HG02763 (cell line): ENCODE results near the gene TBC1D22B.
"Not testable (repeated sequence)": the region's sequence is repeated elsewhere in the genome, so short reads cannot be mapped to it uniquely, and the experiment has no call there.

Source experiments
- ATAC-seq: cut with Tn5 transposase; IDR thresholded peaks from one replicate; pipeline ENCODE4 v1.9.1; 2021; ENCODE audit warnings: mild to moderate bottlenecking, moderate library complexity; ENCODE audit not compliant: unreplicated experiment

TBC1D22B gene

GRCh38 chr6:37302086-37302686 lies 44.6 kb downstream of the TBC1D22B start:
- no peak for ATAC-seq

GRCh38 chr6:37303091-37303660 lies 45.6 kb downstream of the TBC1D22B start:
- no peak for ATAC-seq

GRCh38 chr6:37303891-37304503 lies 46.4 kb downstream of the TBC1D22B start:
- no peak for ATAC-seq

- ATAC-seq: no peak
Observed at GRCh38 chr6:37304766-37305165, 47.2 kb downstream of the TBC1D22B start.

- no peak for ATAC-seq
Observed at GRCh38 chr6:37305841-37306425, 48.4 kb downstream of the TBC1D22B start.

- no peak for ATAC-seq
Observed at GRCh38 chr6:37306624-37307222, 49.2 kb downstream of the TBC1D22B start.

GRCh38 chr6:37307484-37307883 lies 49.9 kb downstream of the TBC1D22B start:
- ATAC-seq: not testable (repeated sequence)

GRCh38 chr6:37308069-37308815 lies 50.7 kb downstream of the TBC1D22B start:
- no peak for ATAC-seq

GRCh38 chr6:37309046-37309445 lies 51.5 kb downstream of the TBC1D22B start:
- ATAC-seq: no peak

GRCh38 chr6:37309692-37310091 lies 52.1 kb downstream of the TBC1D22B start:
- ATAC-seq: no peak

GRCh38 chr6:37310966-37311365 lies 53.4 kb downstream of the TBC1D22B start:
- ATAC-seq: no peak

GRCh38 chr6:37311741-37312473 lies 54.3 kb downstream of the TBC1D22B start:
- no peak for ATAC-seq

GRCh38 chr6:37313723-37314486 lies 56.3 kb downstream of the TBC1D22B start:
- ATAC-seq: no peak

GRCh38 chr6:37314487-37315156 lies 57.0 kb downstream of the TBC1D22B start:
- no peak for ATAC-seq

- no peak for ATAC-seq
Observed at GRCh38 chr6:37315157-37315515, 57.6 kb downstream of the TBC1D22B start.

- no peak for ATAC-seq
Observed at GRCh38 chr6:37316071-37316470, 58.5 kb downstream of the TBC1D22B start.

- no peak for ATAC-seq
Observed at GRCh38 chr6:37317312-37318038, 59.9 kb downstream of the TBC1D22B start.

GRCh38 chr6:37319156-37319555 lies 61.6 kb downstream of the TBC1D22B start:
- no peak for ATAC-seq
